Endodermal cell (in vitro differentiated cells): ENCODE results near the gene ENPP1. TPM values are rescaled to one million over a fixed set of nuclear protein-coding genes. Genes with fewer than 3 reads are reported as not detected.

Experiments used
- DNase-seq: peaks from one replicate; pipeline ENCODE4 v3.0.0-alpha.2; 2017
- H3K27ac ChIP-seq: 2 replicates; pipeline ENCODE4 v1.5.1; 2013; ENCODE audit warnings: mild to moderate bottlenecking, low read depth, low read length, moderate library complexity
- H3K27me3 ChIP-seq: 2 replicates; pipeline ENCODE4 v1.6.1; 2013; ENCODE audit warnings: mild to moderate bottlenecking, low read length, moderate library complexity; ENCODE audit not compliant: insufficient read depth, control insufficient read depth, poor library complexity, severe bottlenecking
- H3K36me3 ChIP-seq: 2 replicates; pipeline ENCODE4 v1.7.0; 2013; ENCODE audit warnings: mild to moderate bottlenecking, low read length, moderate library complexity; ENCODE audit not compliant: control insufficient read depth, insufficient read depth
- H3K4me1 ChIP-seq: one replicate; pipeline ENCODE4 v1.7.0; 2013; ENCODE audit warnings: low read length; ENCODE audit not compliant: control insufficient read depth, insufficient read depth
- H3K4me3 ChIP-seq: 2 replicates; pipeline ENCODE4 v1.5.1; 2013; ENCODE audit warnings: mild to moderate bottlenecking, low read length, moderate library complexity
- H3K9ac ChIP-seq: 2 replicates; pipeline ENCODE4 v1.6.1; 2013; ENCODE audit warnings: mild to moderate bottlenecking, low read length, moderate library complexity; ENCODE audit not compliant: poor library complexity, severe bottlenecking; ENCODE audit errors: extremely low read depth
- H3K9me3 ChIP-seq: 2 replicates; pipeline ENCODE4 v1.6.1; 2013; ENCODE audit warnings: mild to moderate bottlenecking, low read length, moderate library complexity; ENCODE audit not compliant: control insufficient read depth
- H3K27ac Mint-ChIP-seq: 2 replicates; pipeline ENCODE4 v1.8.0; 2020; ENCODE audit warnings: mixed read lengths
- H3K27me3 Mint-ChIP-seq: 2 replicates; pipeline ENCODE4 v1.8.0; 2021; ENCODE audit warnings: mild to moderate bottlenecking, mixed read lengths; ENCODE audit not compliant: insufficient read depth
- H3K36me3 Mint-ChIP-seq: 2 replicates; pipeline ENCODE4 v1.8.0; 2020; ENCODE audit warnings: low read depth, mixed read lengths
- H3K4me1 Mint-ChIP-seq: 2 replicates; pipeline ENCODE4 v1.8.0; 2020; ENCODE audit warnings: mixed read lengths
- H3K4me3 Mint-ChIP-seq: 2 replicates; pipeline ENCODE4 v1.8.0; 2020; ENCODE audit warnings: mild to moderate bottlenecking, moderate library complexity, mixed read lengths
- H3K9me3 Mint-ChIP-seq: 2 replicates; pipeline ENCODE4 v1.8.0; 2020; ENCODE audit warnings: mild to moderate bottlenecking, mixed read lengths
- CTCF ChIP-seq: fragments of 200-600 bp; sonication (generic); conservative IDR thresholded peaks from 2 replicates; pipeline ENCODE4 v1.5.0; 2021; ENCODE audit warnings: antibody characterized with exemption, mild to moderate bottlenecking
- whole genome bisulfite sequencing, 2 experiments: methylation state at CpG; one replicate each; pipeline versions ENCODE4 v1.1.5 to v1.1.7; 2013; ENCODE audit warnings: missing lambda C conversion rate in 2 of 2, mixed read lengths in 1 of 2; ENCODE audit not compliant: insufficient coverage in 1 of 2, insufficient read length in 1 of 2; 5-methylcytosine and 5-hydroxymethylcytosine counted together
- total RNA-seq, 2 donors: library from RNA; stranded (reverse); fragmentation: NEBNext Ultra II Directional in 1 of 2; extraction: Animal tissue kit (Norgen Biotek cat#: 25700) in 1 of 2; gene quantifications; 2 replicates in 1 of 2; 3 replicates in 1 of 2; pipeline ENCODE4 v1.2.1, GENCODE V29; 2021

ENPP1 gene
- total RNA-seq, 2 donors from 2014 or later, result 11.6 to 16.1 TPM

GRCh38 chr6:131897050-131897435 lies 89.2 kb downstream of the ENPP1 start:
- H3K4me3 Mint-ChIP-seq, result no peak overlapping the region
- no peak overlapping the region for H3K27ac ChIP-seq
- peaks cover 21% of the 10 kb centered on the region for H3K4me1 Mint-ChIP-seq
- WGBS, 2 experiments, result 88% methylated on average over 4 of the region's 4 CpGs; no CpG with 5 or more reads in 1 of the 2 experiments
- peaks cover 26% of the 10 kb centered on the region for H3K9me3 ChIP-seq
- H3K27me3 ChIP-seq, result no peaks in the 10 kb centered on the region
- no peak overlapping the region for H3K27ac Mint-ChIP-seq
- DNase-seq, result no peak
- H3K36me3 ChIP-seq, result peaks cover 4% of the 10 kb centered on the region
- no peak for TF ChIP-seq CTCF
- no peaks in the 10 kb centered on the region for H3K4me1 ChIP-seq
- peaks cover 32% of the 10 kb centered on the region for H3K9me3 Mint-ChIP-seq
- H3K27me3 Mint-ChIP-seq, result no peaks in the 10 kb centered on the region
- no peak overlapping the region for H3K9ac ChIP-seq
- peaks cover 24% of the 10 kb centered on the region for H3K36me3 Mint-ChIP-seq
- H3K4me3 ChIP-seq, result no peak overlapping the region

DNA sequence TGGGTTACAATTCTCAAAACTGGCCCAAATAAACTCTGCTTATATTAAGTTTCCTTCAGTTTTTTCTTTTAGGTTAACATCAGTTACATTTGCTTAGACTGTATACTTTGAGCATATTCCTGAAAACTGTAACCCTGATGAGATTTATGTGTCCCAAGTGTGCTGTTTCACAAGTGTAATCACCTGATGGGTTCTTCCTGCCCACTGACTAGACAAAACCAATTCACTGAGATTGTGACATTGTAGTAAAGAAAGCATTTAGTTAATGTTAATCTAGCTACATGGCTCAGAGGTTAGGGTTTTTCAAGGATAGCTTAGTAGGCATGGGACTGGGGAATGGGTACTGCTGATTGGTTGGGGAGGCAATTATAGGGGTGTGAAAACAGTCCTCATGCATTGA lies 89.8 kb downstream of the ENPP1 start:
- TF ChIP-seq CTCF, result no peak
- H3K4me1 Mint-ChIP-seq, result peaks cover 16% of the 10 kb centered on the region
- H3K9me3 ChIP-seq, result peaks cover 26% of the 10 kb centered on the region
- peaks cover 32% of the 10 kb centered on the region for H3K9me3 Mint-ChIP-seq
- no peak overlapping the region for H3K27ac ChIP-seq
- H3K4me3 Mint-ChIP-seq, result no peak overlapping the region
- H3K9ac ChIP-seq, result no peak overlapping the region
- no peaks in the 10 kb centered on the region for H3K27me3 ChIP-seq
- H3K36me3 ChIP-seq, result peaks cover 4% of the 10 kb centered on the region
- no peak for DNase-seq
- no peak overlapping the region for H3K4me3 ChIP-seq
- no peak overlapping the region for H3K27ac Mint-ChIP-seq
- peaks cover 24% of the 10 kb centered on the region for H3K36me3 Mint-ChIP-seq
- H3K27me3 Mint-ChIP-seq, result no peaks in the 10 kb centered on the region
- H3K4me1 ChIP-seq, result no peaks in the 10 kb centered on the region

GRCh38 chr6:131898718-131899117 lies 90.9 kb downstream of the ENPP1 start:
- Mint-ChIP-seq H3K36me3 (peaks cover 25% of the 10 kb centered on the region), H3K27me3 (no peaks in the 10 kb centered on the region), H3K27ac (no peak overlapping the region), H3K4me3 (no peak overlapping the region), H3K4me1 (peaks cover 14% of the 10 kb centered on the region), H3K9me3 (peaks cover 32% of the 10 kb centered on the region)
- peaks cover 26% of the 10 kb centered on the region for H3K9me3 ChIP-seq
- H3K36me3 ChIP-seq, result peaks cover 4% of the 10 kb centered on the region
- TF ChIP-seq CTCF, result no peak
- no peak overlapping the region for H3K4me3 ChIP-seq
- no peak for DNase-seq
- H3K4me1 ChIP-seq, result no peaks in the 10 kb centered on the region
- no peaks in the 10 kb centered on the region for H3K27me3 ChIP-seq
- no peak overlapping the region for H3K9ac ChIP-seq
- no peak overlapping the region for H3K27ac ChIP-seq
- WGBS, 2 experiments, result 94 to 100% methylated on average over 1 of the region's 1 CpG
